Activated CD8-positive, alpha-beta memory T cell treated with anti-CD3 and anti-CD28 coated beads, Interleukin-2, amount 50 U/mL, for 24 hours (primary cell): ENCODE data around the gene SERPING1.

ENCODE experiments used
- DNase-seq: peaks from one replicate; pipeline ENCODE4 v3.0.0-alpha.2; 2020; ENCODE audit errors: extremely low read depth

SERPING1 gene

GRCh38 chr11:57597461-57597915 is at the start of gene SERPING1:
Gene SERPING1 (plus strand): TSS chr11:57597685. CDS start chr11:57598271, 586 bp downstream.
- DNase-seq: no peak

- DNase-seq: no peak
Observed at GRCh38 chr11:57547854-57548377, 49.6 kb upstream of the SERPING1 start.

DNA sequence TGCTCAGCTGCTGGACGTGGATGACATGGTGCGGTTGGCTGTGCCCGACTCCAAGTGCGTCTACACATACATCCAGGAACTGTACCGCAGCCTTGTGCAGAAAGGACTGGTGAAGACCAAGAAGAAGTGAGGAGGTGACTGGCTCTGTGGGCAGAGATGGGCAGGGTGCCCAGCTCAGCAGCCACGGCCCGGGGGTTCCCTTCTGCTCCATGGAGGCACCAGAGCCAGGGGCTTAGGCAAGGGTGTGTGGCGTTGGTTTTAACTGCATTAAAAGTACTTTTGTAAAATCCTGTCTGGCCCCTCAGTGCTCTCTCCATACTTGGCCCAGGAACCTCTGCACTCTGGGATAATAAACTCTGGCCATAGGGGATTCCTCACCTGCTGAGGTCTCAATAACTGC is 47.5 kb upstream of the SERPING1 start:
- DNase-seq: no peak

GRCh38 chr11:57551941-57552340 is 45.5 kb upstream of the SERPING1 start:
- no peak for DNase-seq

- no peak for DNase-seq
Observed at GRCh38 chr11:57552479-57552878, 45.0 kb upstream of the SERPING1 start.

- no peak for DNase-seq
Observed at GRCh38 chr11:57555393-57555792, 42.1 kb upstream of the SERPING1 start.

GRCh38 chr11:57556041-57556440 is 41.4 kb upstream of the SERPING1 start:
- DNase-seq: no peak

GRCh38 chr11:57560146-57560545 is 37.3 kb upstream of the SERPING1 start:
- no peak for DNase-seq

- DNase-seq: no peak
Observed at GRCh38 chr11:57562596-57562995, 34.9 kb upstream of the SERPING1 start.

DNA sequence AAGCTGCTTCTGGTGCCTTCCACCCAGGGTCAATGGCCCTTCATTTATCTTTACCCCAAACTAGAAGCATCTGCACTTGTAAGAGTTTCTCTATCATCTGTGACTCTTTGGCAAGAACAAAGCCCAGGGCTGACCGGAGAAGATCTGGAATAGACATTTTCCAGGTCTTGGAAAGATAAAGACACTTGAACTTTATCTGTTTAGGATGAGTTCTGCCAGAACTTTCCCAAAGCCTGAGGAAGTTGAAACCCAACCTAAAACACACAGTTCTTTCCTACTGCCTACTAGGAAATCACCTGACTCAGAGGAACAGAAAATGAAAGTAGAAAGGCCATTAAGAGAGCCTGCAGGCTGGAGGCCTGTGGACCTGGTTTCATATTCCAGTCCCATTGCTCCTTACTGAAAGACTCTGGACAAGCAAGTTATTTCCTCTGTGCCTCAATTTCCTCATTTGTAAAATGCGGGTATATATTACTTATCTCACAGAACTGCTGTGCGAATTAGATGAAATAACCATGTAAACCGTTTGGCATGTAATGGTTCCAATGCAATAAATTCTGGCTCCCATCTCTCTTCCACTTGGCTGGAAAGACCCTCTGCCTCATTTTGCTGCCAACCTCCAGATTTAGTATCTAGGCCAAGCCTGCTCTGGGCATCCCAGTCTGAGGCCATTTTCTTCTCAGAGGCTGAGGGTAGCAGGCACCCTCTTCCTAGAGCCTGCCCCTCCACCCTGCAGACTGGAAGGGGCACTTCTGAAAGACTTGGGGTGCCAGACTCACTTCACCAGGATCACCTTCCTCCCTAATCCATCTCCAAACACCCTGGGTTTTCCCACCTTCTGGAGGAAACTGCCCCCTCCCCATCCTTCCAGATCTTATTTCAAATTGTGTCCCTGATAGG is 31.2 kb upstream of the SERPING1 start:
- DNase-seq: no peak

DNA sequence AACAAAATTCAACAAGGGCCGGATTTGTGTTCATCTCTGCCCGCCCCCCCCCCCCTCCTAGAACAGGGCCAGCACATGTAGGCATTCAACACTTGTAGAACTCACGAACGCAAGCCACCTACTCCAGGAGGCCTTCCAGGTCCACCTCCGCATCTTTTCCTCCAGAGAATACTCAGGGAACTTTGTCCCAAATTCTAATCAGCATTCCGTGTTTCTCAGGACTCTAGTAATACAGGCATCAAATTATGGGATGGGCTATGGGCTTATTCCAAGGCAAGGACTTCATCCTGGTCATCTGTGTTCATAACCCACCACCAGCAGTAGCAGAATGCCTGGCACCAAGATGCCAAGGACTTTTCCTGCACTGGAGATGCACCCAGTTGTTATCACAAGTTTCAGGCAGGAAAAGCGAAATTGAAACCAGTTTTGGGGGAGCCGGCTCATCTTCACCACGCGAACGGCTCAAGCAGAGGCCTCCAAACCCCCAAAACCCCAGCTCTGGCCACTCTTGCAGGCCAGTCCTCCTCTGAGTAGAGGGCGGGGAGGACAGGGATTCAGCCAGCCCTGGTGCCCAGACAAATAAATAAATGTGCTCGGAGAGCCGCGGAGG is 30.5 kb upstream of the SERPING1 start:
- no peak for DNase-seq

DNA sequence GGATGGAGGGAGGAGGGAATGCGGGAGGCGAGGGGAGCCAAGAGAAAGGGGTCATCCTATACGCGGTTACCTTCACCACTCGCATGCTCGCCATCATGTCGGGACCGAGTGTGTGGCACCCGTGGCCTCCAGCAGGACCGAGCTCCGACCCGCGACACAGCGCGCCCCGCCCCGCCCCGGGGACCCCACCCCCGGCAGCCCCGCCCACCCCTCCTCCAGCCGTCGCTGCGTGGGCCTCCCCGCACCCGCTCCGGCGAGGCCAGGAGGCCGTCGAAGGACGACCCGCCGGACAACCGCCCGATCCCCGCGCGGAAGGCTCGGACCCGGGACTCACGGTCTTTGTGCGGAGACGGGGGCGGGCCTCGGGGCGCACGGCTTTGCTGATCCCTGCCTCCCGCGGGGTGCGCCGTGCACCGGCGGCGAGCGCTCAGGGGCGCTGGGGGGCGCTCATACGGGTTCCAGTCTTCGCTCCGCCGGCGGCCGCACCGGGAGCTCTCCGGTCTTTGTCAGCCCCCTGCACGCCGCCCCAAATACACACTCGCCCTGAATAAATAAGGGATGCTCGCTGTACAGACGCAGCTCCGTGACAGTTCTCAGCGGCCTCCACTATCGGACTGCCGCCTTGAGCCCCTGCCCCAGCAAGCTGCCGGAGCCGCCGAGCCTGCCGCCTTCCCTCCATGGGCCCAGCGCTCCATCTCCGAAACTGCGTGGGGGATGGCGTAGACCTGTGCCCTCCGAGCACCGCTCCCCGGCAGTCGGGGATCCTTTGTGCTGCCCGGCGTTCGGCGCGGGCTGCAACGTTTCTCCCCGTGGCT is 29.8 kb upstream of the SERPING1 start, which contains the start of gene UBE2L6:
TSS of gene UBE2L6 (minus strand) at position 158 of the 815 bp plus-strand sequence. CDS start at position 97, 61 bp downstream.
- peak; percentile 10 for DNase-seq

DNA sequence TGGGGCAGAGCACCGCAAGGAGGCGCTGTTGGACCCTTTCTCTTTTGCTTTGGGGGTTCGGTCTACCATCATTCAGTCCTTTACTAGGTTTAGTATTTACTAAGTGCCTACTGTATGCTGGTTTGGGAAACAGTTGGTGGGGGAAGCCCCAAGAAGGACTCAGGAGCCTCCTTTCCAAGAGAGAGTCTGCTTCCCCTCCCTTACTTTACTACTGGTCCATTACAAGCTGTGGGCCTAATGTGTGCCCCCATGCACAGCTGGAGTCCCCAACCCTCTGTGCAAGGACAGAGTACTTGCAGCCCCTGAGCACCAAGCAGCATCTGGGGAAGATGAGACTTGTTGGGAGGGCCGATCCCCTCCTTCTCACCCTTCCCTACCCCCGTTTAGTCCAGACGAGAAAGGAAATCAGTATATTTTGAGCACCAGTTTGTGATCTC is 29.1 kb upstream of the SERPING1 start:
- DNase-seq: peak; percentile 62

GRCh38 chr11:57571606-57572005 is 25.9 kb upstream of the SERPING1 start:
- DNase-seq: no peak

- DNase-seq: no peak
Observed at GRCh38 chr11:57574061-57574460, 23.4 kb upstream of the SERPING1 start.

GRCh38 chr11:57584341-57584740 is 13.1 kb upstream of the SERPING1 start:
- DNase-seq: no peak

GRCh38 chr11:57585301-57585700 is 12.2 kb upstream of the SERPING1 start:
- DNase-seq: no peak

GRCh38 chr11:57586711-57587245 is 10.7 kb upstream of the SERPING1 start:
- DNase-seq: no peak

DNA sequence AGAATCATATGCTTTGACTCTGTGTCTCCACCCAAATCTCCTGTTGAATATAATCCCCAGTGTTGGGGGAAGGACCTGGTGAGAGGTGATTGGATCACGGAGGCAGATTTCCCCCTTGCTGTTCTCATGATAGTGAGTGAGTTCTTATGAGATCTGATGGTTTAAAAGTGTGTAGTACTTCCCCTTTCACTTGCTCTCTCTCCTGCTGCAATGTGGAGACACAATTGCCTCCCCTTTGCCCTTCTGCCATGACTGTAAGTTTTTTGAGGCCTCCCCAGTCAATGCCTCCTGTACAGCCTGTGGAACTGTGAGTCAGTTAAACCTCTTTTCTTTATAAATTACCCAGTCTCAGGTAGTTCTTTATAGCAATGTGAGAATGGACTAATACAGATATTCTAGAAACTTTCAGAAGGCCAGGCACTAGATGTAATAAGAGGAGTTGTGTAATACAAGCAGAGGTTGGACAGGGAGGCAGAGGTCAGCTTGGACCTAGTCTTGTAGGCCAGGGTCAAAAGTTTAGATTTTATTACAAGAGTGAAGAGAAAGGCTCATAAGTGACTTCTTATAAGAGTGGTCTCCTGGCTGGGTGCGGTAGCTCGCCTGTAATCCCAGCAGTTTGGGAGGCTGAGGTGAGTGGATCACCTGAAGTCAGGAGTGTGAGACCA is 9.3 kb upstream of the SERPING1 start:
- DNase-seq: no peak

GRCh38 chr11:57596266-57596885 is 1.1 kb upstream of the SERPING1 start:
- DNase-seq: no peak
